ENCODE results near the gene PSMD8.

DNA sequence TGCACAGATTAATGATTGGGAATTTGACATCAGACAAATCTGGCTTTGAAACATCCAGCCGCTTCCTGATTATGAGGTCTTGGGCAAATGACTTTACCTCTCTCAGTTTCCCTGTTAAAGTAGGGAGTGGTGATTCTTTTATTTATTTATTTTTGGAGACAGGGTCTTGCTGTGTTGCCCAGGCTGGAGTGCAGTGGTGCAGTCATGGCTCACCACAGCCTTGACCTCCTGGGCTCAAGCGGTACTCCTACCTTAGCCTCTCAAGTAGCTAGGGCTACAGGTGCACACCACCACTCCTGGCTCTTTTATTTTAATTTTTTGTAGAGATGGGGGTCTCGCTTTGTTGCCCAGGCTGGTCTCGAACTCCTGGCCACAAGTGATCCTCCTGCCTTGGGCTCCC is 2.7 kb downstream of the PSMD8 start:
- TF ChIP-seq EZH2 (IDR thresholded peaks at IDR 0.05; ENCODE audit: insufficient read depth, poor library complexity, severe bottlenecking) (no peak), EZH2phosphoT487 (IDR thresholded peaks at IDR 0.05; ENCODE audit: insufficient read depth, low read depth) (no peak)
